Neural cell (in vitro differentiated cells): Measurements from ENCODE around the gene DOP1B. TPM values are rescaled to one million over a fixed set of nuclear protein-coding genes. Genes with fewer than 3 reads are reported as not detected.

Source experiments
- H2AFZ ChIP-seq: fragments of 200-600, 300-800 bp; sonication (generic), shearing (Covaris generic); 2 replicates; pipeline ENCODE4 v1.6.0; 2014; ENCODE audit warnings: low read depth, mild to moderate bottlenecking, antibody characterized with exemption, low read length, moderate library complexity
- H3F3A ChIP-seq: fragments of 200-600 bp; shearing (Covaris generic); 2 replicates; pipeline ENCODE4 v1.6.1; 2016; ENCODE audit warnings: mild to moderate bottlenecking, moderate library complexity, mixed read lengths, antibody characterized with exemption, low read length; ENCODE audit not compliant: insufficient read depth, poor library complexity, severe bottlenecking
- H3K27ac ChIP-seq: fragments of 200-600, 300-800 bp; sonication (generic), shearing (Covaris generic); 2 replicates; pipeline ENCODE4 v1.5.1; 2014; ENCODE audit warnings: mild to moderate bottlenecking, low read length, moderate library complexity
- H3K27me3 ChIP-seq: fragments of 300-800, 200-600 bp; sonication (generic), shearing (Covaris generic); 2 replicates; pipeline ENCODE4 v1.6.0; 2014; ENCODE audit warnings: mild to moderate bottlenecking, low read depth, low read length, moderate library complexity; ENCODE audit not compliant: insufficient read depth
- H3K36me3 ChIP-seq: fragments of 300-800, 200-600 bp; sonication (generic), shearing (Covaris generic); 2 replicates; pipeline ENCODE4 v1.5.1; 2014; ENCODE audit warnings: mild to moderate bottlenecking, antibody characterized with exemption, low read length, moderate library complexity; ENCODE audit not compliant: insufficient read depth
- H3K4me2 ChIP-seq: fragments of 300-800, 200-600 bp; sonication (generic), shearing (Covaris generic); 2 replicates; pipeline ENCODE4 v1.6.0; 2014; ENCODE audit warnings: mild to moderate bottlenecking, low read length
- H3K4me3 ChIP-seq: fragments of 300-800, 200-600 bp; sonication (generic), shearing (Covaris generic); 2 replicates; pipeline ENCODE4 v1.5.1; 2014; ENCODE audit warnings: mild to moderate bottlenecking, low read length, moderate library complexity
- H3K79me2 ChIP-seq: fragments of 200-600 bp; shearing (Covaris generic); replicated peaks from 2 replicates; pipeline ENCODE4 v1.6.0; 2014; ENCODE audit warnings: mild to moderate bottlenecking, low read length, moderate library complexity; ENCODE audit not compliant: insufficient read depth
- H3K9ac ChIP-seq: fragments of 300-800, 200-600 bp; sonication (generic), shearing (Covaris generic); 2 replicates; pipeline ENCODE4 v1.6.1; 2016; ENCODE audit warnings: mild to moderate bottlenecking, low read length, mixed read lengths
- H3K9me2 ChIP-seq: fragments of 200-600 bp; shearing (Covaris generic); 2 replicates; pipeline ENCODE4 v1.6.1; 2016; ENCODE audit warnings: mild to moderate bottlenecking, low read length, mixed read lengths; ENCODE audit not compliant: insufficient read depth
- H3K9me3 ChIP-seq: fragments of 200-600, 300-800 bp; sonication (generic), shearing (Covaris generic); 2 replicates; pipeline ENCODE4 v1.6.1; 2016; ENCODE audit warnings: mild to moderate bottlenecking, mixed run types, low read length, moderate library complexity, mixed read lengths
- H4K20me1 ChIP-seq: fragments of 200-600 bp; shearing (Covaris generic); 2 replicates; pipeline ENCODE4 v1.6.1; 2016; ENCODE audit warnings: mild to moderate bottlenecking, mixed run types; ENCODE audit not compliant: insufficient read depth
- CTCF ChIP-seq: fragments of 450-650 bp; IDR thresholded peaks from 2 replicates; pipeline ENCODE4 v1.5.1; 2014; ENCODE audit warnings: antibody characterized with exemption, mild to moderate bottlenecking, moderate library complexity; ENCODE audit not compliant: poor library complexity, severe bottlenecking
- EZH2 ChIP-seq: fragments of 200-600, 300-800 bp; shearing (Covaris generic), sonication (generic); IDR thresholded peaks from 2 replicates; pipeline ENCODE4 v1.6.1; 2014; ENCODE audit warnings: antibody characterized with exemption, low read length, borderline replicate concordance, mild to moderate bottlenecking; ENCODE audit not compliant: insufficient read depth, poor library complexity, severe bottlenecking
- MXI1 ChIP-seq: fragments of 450-650 bp; conservative IDR thresholded peaks from 2 replicates; pipeline ENCODE4 v1.6.1; 2014; ENCODE audit warnings: antibody characterized with exemption, mild to moderate bottlenecking; ENCODE audit not compliant: poor library complexity, severe bottlenecking
- POLR2AphosphoS5 ChIP-seq: IDR thresholded peaks from 2 replicates; pipeline ENCODE4 v1.6.1; 2012
- RAD21 ChIP-seq: fragments of 450-650 bp; conservative IDR thresholded peaks from 2 replicates; pipeline ENCODE4 v1.6.1; 2014; ENCODE audit warnings: antibody characterized with exemption, mild to moderate bottlenecking, moderate library complexity
- REST ChIP-seq: IDR thresholded peaks from 2 replicates; pipeline ENCODE4 v1.6.1; 2012; ENCODE audit warnings: borderline replicate concordance
- SMC3 ChIP-seq: fragments of 450-650 bp; conservative IDR thresholded peaks from 2 replicates; pipeline ENCODE4 v1.6.1; 2014; ENCODE audit warnings: antibody characterized with exemption, mild to moderate bottlenecking, moderate library complexity; ENCODE audit not compliant: poor library complexity
- TAF1 ChIP-seq: IDR thresholded peaks from 2 replicates; pipeline ENCODE4 v1.6.1; 2012; ENCODE audit warnings: low read depth
- polyA plus RNA-seq: library from polyadenylated mRNA; depleted of rRNA; stranded (reverse); fragments of >200 nt; gene quantifications from 2 replicates; pipeline ENCODE4 v1.2.3, GENCODE V29; 2014

The DOP1B gene
- polyA plus RNA-seq, 1 donor from 2014 or later = 14.0 TPM

- no peaks in the 10 kb centered on the region for H3K27me3 ChIP-seq
- H3K9ac ChIP-seq = no peak overlapping the region
- H3K79me2 ChIP-seq = no peaks in the 10 kb centered on the region
- no peaks in the 10 kb centered on the region for H3K9me3 ChIP-seq
- no peak overlapping the region for H2AFZ ChIP-seq
- H3F3A ChIP-seq = no peaks in the 10 kb centered on the region
- no peaks in the 10 kb centered on the region for H3K9me2 ChIP-seq
- TF ChIP-seq SMC3 = no peak
- no peak for TF ChIP-seq CTCF
- no peaks in the 10 kb centered on the region for H3K36me3 ChIP-seq
- no peaks in the 10 kb centered on the region for H4K20me1 ChIP-seq
- no peak overlapping the region for H3K4me2 ChIP-seq
- no peak overlapping the region for H3K27ac ChIP-seq
- no peak overlapping the region for H3K4me3 ChIP-seq
Observed at GRCh38 chr21:36194024-36194423, 37.4 kb downstream of the DOP1B start.

GRCh38 chr21:36195613-36196012 lies 39.0 kb downstream of the DOP1B start:
- Histone ChIP-seq H3K4me3 (no peak overlapping the region), H3K4me2 (no peak overlapping the region), H3K27ac (no peak overlapping the region), H3F3A (no peaks in the 10 kb centered on the region), H3K9me2 (no peaks in the 10 kb centered on the region), H3K9ac (no peak overlapping the region), H3K27me3 (no peaks in the 10 kb centered on the region), H3K9me3 (no peaks in the 10 kb centered on the region), H3K36me3 (no peaks in the 10 kb centered on the region), H3K79me2 (no peaks in the 10 kb centered on the region), H2AFZ (no peak overlapping the region), H4K20me1 (no peaks in the 10 kb centered on the region)
- TF ChIP-seq EZH2 (no peak), TAF1 (no peak), POLR2AphosphoS5 (no peak), REST (no peak), RAD21 (no peak), MXI1 (no peak), CTCF (no peak)
